HG03196 (cell line): ENCODE results near the gene VIPR2.
"Not testable (repeated sequence)": the region's sequence is repeated elsewhere in the genome, so short reads cannot be mapped to it uniquely, and the experiment has no call there.

Experiments
- ATAC-seq: cut with Tn5 transposase; IDR thresholded peaks from one replicate; pipeline ENCODE4 v1.9.1; 2021; ENCODE audit not compliant: unreplicated experiment

Gene VIPR2

GRCh38 chr7:158996214-158997109 is 148.2 kb downstream of the VIPR2 start:
- ATAC-seq = no peak

DNA sequence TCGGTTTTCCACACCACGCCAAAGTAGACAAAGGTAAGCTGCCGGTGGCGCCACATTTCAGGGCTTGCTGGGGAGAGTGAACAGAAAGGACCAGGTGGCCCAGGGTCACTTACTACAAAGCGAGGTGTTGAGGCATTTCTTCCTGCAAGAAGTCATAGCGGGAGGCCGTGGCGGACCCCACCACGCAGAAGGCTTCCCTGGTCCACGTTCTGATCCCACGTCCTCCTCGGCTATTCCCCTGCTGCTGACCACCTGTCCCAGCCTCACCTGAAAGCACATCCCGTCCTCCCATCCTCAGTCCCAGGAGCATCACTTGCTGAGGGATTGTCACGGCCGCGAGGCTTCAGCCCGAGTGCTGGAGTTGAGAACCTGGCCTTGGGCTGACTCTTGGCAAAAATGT is 149.2 kb downstream of the VIPR2 start:
- ATAC-seq = no peak

- ATAC-seq = no peak
These were observed 150.0 kb downstream of the VIPR2 start for GRCh38 chr7:158994687-158995086.

GRCh38 chr7:158993591-158993990 is 151.1 kb downstream of the VIPR2 start:
- no peak for ATAC-seq

DNA sequence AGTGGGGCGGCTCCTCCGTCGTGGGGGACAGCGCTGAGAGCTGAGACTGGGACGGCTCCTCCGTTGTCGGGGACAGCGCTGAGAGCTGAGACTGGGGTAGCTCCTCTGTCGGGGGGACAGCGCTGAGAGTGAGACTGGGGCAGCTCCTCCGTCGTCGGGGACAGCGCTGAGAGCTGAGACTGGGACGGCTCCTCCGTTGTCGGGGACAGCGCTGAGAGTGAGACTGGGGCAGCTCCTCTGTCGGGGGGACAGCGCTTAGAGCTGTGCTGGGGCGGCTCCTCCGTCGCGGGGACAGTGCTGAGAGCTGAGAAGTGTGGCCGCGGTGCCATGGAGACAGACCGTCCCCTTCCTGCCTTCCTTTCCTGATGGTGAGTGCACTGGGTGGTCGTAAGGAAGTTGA is 151.9 kb downstream of the VIPR2 start:
- no peak for ATAC-seq

- no peak for ATAC-seq
These were observed 152.6 kb downstream of the VIPR2 start for GRCh38 chr7:158991824-158992621.

DNA sequence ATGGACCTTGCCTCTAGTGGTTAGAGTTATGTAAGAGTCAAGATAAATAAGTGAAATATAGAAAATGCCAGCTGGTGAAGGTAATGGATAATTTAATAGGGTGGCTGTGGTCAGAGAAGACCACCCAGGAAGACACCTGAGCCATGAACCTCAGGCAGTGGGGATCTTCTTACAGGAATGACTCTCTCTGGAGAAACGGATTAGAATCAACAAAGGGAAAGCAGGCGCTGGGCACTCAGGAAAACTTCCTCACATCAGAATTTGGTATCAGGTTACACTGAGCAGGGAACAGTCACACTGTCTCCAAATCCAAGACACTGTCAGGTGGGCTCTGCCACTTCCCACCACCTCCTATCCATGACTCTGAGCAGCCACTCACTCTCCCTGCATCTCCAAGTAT is 155.7 kb downstream of the VIPR2 start:
- ATAC-seq = no peak

DNA sequence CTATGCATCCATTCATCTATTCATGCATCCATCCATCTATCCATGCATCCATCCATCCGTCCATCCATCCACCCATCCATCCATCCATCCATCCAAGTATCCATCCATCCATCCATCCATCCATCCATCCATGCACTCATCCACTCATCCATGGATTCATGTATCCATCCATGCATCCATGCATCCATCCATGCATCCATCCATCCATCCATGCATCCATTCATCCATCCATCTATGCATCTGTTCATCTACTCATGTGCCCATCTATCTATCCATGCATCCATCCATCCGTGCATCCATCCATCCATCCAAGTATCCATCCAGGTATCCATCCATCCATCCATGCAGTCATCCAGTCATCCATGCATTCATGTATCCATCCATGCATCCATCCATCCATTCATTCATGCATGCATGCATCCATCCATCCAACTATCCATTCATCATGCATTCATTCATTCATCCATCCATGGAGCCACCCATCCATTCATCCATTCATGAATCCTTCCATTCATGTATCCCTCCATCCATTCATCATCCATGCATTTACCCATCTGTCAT is 156.3 kb downstream of the VIPR2 start:
- ATAC-seq = no peak

DNA sequence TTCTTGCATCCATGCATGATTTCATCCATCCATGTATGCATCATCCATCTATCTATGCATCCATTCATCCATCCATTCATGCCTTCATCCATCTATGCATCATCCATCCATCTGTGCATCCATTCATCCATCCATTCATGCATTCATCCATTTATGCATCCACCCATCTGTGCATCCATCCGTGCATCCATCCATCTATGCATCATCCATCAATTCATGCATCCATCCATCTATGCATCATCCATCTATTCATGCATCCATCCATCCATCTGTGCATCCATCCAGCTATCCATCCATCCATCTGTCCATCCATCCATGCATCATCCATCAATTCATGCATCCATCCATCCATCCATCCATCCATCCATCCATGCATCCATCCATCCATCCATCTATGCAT is 157.0 kb downstream of the VIPR2 start:
- no peak for ATAC-seq

DNA sequence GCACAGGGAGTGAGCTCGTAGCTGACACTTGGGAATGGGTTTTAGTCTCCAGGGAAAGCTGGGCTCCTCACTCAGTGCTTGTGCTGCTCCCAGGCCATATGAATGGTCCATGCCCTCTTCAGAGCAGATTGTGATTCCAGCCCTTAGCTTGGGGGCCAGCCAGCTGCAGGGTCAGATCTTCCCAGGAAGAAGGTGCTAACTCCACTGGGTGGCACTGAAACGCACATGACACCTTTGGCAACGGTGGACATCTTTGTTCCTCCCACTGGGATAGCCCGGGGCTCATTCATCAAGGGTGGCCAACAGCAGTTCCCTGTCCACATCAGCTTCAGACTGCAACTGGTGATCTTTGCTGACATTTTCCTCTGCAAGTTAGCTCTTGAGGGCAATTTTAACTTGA is 159.1 kb downstream of the VIPR2 start:
- ATAC-seq = no peak

GRCh38 chr7:158984007-158984406 is 160.7 kb downstream of the VIPR2 start:
- not testable (repeated sequence) for ATAC-seq

DNA sequence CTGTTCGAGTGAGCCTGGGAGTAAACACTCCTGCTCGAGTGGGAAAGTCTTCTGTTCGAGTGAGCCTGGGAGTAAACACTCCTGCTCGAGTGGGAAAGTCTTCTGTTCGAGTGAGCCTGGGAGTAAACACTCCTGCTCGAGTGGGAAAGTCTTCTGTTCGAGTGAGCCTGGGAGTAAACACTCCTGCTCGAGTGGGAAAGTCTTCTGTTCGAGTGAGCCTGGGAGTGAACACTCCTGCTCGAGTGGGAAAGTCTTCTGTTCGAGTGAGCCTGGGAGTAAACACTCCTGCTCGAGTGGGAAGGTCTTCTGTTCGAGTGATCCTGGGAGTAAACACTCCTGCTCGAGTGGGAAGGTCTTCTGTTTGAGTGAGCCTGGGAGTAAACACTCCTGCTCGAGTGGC is 162.6 kb downstream of the VIPR2 start:
- not testable (repeated sequence) for ATAC-seq

GRCh38 chr7:158979635-158980351 is 164.9 kb downstream of the VIPR2 start:
- ATAC-seq = no peak

DNA sequence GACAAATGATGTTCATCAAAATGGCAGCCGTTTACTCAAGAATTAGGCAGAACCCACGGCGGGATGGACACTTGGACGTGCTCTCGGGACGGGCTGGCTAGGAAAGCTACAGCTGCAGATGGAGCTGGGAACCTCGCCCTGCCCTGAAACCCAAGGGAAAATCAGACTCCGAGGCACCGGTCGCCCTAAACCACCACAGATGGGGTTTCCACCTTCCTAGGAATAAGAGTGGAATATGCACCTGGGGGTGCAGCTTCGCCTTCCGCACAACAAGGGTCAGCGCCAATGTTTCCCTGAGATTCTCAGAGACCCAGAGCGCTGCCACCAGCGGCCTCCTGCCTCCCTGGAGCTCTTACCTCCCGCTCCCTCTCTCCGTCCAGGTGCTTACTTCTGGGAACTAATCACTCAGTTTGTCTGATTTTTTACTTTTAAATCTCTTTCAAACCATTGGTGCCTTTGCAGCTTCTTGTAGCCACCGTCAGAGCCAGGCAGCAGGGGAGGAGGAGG is 165.6 kb downstream of the VIPR2 start:
- no peak for ATAC-seq
